ENCODE measurements around the gene DPEP2. TPM values are rescaled to one million over a fixed set of nuclear protein-coding genes. Genes with fewer than 3 reads are reported as not detected.
A peak's percentile ranks its signal among the peaks of the same experiment; 100 is the strongest.

The DPEP2 gene
- total and polyA plus RNA-seq, 7 experiments from 2014 or later, result 26.7 to 159 (median 64.8) TPM

DNA sequence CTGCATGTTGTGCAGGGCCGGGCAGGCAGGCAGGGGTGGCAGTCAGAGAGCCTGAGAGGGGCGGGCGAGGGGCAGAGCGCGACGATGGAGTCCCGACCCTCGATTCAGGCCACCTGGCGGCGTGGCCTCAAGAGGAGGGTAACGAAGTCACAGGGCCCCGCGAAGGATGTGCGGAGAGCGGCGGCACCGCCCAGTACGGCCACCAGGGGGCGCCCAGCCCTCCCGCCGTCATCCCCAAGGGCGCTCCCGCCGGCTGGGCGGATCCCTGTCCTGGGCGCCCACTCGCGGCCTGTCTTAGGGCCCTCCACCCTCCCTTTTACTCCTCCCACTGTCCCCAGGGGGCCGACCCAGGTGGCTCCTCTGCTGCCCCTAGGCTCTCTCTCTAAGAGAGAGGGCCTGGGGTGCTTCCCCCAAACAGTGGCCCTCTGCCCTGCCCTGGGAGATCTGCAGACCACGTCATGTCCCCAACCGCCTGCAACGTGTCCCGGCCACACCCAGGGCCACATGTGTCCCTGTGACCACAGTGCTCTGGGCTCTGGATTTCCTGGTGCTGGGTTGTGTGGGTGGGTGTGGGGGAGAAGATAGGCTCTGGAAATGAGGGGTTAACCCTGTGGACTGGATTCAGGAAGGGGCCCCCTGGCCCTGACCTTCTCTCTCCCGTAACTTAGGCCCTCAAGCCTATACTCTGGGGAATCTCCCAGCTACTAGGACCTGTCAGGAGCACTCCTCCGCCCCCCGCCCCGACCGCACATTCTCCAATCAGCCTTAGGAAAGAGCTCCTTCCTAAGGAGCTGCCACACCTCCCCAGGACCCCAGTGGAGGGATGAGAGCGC is 5.9 kb downstream of the DPEP2 start:
- Mint-ChIP-seq H3K27me3 (no peaks in the 10 kb centered on the region), H3K4me1 (peaks cover 10 to 48% (median 35%) of the 10 kb centered on the region in 7 donors), H3K4me3 (peak overlapping the region; percentile 83 to 94 (median 92)), H3K9me3 (no peaks in the 10 kb centered on the region), H3K27ac (peak overlapping the region; percentile 93 to 99 (median 97)), H3K36me3 (peaks cover 0 to 18% (median 0%) of the 10 kb centered on the region in 5 donors)
- peaks cover 0 to 13% (median 0%) of the 10 kb centered on the region in 3 experiments for H3K36me3 ChIP-seq (ENCODE audit: control insufficient read depth in 2 of 3, insufficient read depth in 3 of 3, low read length in 3 of 3)
- POLR2A ChIA-PET, result interaction anchor here (1.1 to 20.6 kb wide), 6 partner anchors 9 to 58 kb away, joined by 4 to 422 read pairs (median 14); partner anchors contain the start of genes DDX28, DPEP2NB and DUS2
- intact Hi-C loops (cut with micrococcal nuclease), result loop anchor here (1.0 to 2.0 kb wide), 10 partner anchors 10 to 472 kb away; partner anchors contain the start of genes DDX28 (in 2 of the 2), DUS2 (in 2 of the 2) and SLC12A4 (in 1 of the 2)
- peak; percentile 93 for ATAC-seq
- no peaks in the 10 kb centered on the region for H3K27me3 ChIP-seq (ENCODE audit: control insufficient read depth in 2 of 2, insufficient read depth in 2 of 2, low read length in 2 of 2)
- peak overlapping the region; percentile 87 for H3K27ac ChIP-seq (ENCODE audit: low read depth, low read length)
- no peaks in the 10 kb centered on the region for H3K9me3 ChIP-seq (ENCODE audit: control insufficient read depth in 2 of 3, low read length in 3 of 3)
- peak; percentile 74 to 90 (median 83) for DNase-seq
- peak overlapping the region; percentile 65 for H3K4me3 ChIP-seq (ENCODE audit: low read length)
- peaks cover 8 to 25% of the 10 kb centered on the region in 2 donors for H3K4me1 ChIP-seq (ENCODE audit: control insufficient read depth in 2 of 2, insufficient read depth in 2 of 2, low read length in 2 of 2)
- CTCF ChIA-PET, result interaction anchor here (0.5 to 1.2 kb wide), 12 partner anchors 10 to 473 kb away, joined by 3 to 13 read pairs (median 5); partner anchors contain the start of genes DDX28, DPEP3 and DUS2

- H3K4me3 ChIP-seq (ENCODE audit: low read length), result no peak overlapping the region
- intact Hi-C loops (cut with micrococcal nuclease), result loop anchor here (1.0 to 2.0 kb wide), 10 partner anchors 9 to 471 kb away; partner anchors contain the start of genes DDX28 (in 2 of the 2), DUS2 (in 2 of the 2) and SLC12A4 (in 1 of the 2)
- POLR2A ChIA-PET, result interaction anchor here (1.2 to 20.6 kb wide), 4 partner anchors 9 to 41 kb away, joined by 3 to 422 read pairs (median 11); partner anchors contain the start of genes DDX28, DPEP2NB and DUS2
- H3K4me1 ChIP-seq (ENCODE audit: control insufficient read depth in 2 of 2, insufficient read depth in 2 of 2, low read length in 2 of 2), result peaks cover 8 to 22% of the 10 kb centered on the region in 2 donors
- H3K9me3 Mint-ChIP-seq, result no peaks in the 10 kb centered on the region
- CTCF ChIA-PET, result interaction anchor here (0.6 to 4.5 kb wide), 7 partner anchors 10 to 231 kb away, joined by 3 to 24 read pairs (median 3); partner anchors contain the start of genes DDX28 and DUS2
- H3K36me3 ChIP-seq (ENCODE audit: control insufficient read depth in 2 of 3, insufficient read depth in 3 of 3, low read length in 3 of 3), result peaks cover 0 to 13% (median 0%) of the 10 kb centered on the region in 3 experiments
- H3K4me1 Mint-ChIP-seq, result peaks cover 17 to 49% (median 37%) of the 10 kb centered on the region in 7 donors
- no peaks in the 10 kb centered on the region for H3K27me3 Mint-ChIP-seq
- peak overlapping the region; percentile 87 for H3K27ac ChIP-seq (ENCODE audit: low read depth, low read length)
- peak in 1 of 9 donors; percentile 28 for DNase-seq
- no peak for ATAC-seq
- peaks cover 0 to 17% (median 0%) of the 10 kb centered on the region in 5 donors for H3K36me3 Mint-ChIP-seq
- peak overlapping the region in 9 of 10 donors; percentile 14 to 94 (median 91) for H3K4me3 Mint-ChIP-seq
- H3K9me3 ChIP-seq (ENCODE audit: control insufficient read depth in 2 of 3, low read length in 3 of 3), result no peaks in the 10 kb centered on the region
- no peaks in the 10 kb centered on the region for H3K27me3 ChIP-seq (ENCODE audit: control insufficient read depth in 2 of 2, insufficient read depth in 2 of 2, low read length in 2 of 2)
- H3K27ac Mint-ChIP-seq, result peak overlapping the region; percentile 82 to 99 (median 97)
Measured at GRCh38 chr16:67992661-67993206, 6.5 kb downstream of the DPEP2 start.

DNA sequence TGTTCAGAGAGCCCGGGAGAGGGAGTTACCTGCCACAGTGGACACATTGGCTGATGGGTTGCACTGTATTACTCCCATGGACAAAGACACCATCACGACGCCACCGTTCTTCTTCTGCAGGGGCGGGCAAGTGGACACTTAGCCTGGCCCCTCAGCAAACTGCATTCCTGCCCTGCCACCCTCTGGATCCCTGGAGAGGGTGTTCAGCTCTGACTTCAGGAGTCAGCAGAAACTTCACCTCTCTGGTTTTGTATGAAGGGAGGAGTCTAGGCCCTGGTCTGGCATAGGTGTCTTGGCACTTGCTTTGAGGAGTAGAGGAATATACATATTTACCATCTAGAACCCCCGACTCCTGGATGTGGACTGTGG is 9.3 kb downstream of the DPEP2 start:
- H3K27me3 Mint-ChIP-seq, result no peaks in the 10 kb centered on the region
- intact Hi-C loops (cut with micrococcal nuclease), result no loop called here
- Histone ChIP-seq H3K9me3 (ENCODE audit: control insufficient read depth in 2 of 3, low read length in 3 of 3) (no peaks in the 10 kb centered on the region), H3K36me3 (ENCODE audit: control insufficient read depth in 2 of 3, insufficient read depth in 3 of 3, low read length in 3 of 3) (peaks cover 0 to 13% (median 0%) of the 10 kb centered on the region in 3 experiments), H3K27me3 (ENCODE audit: control insufficient read depth in 2 of 2, insufficient read depth in 2 of 2, low read length in 2 of 2) (no peaks in the 10 kb centered on the region), H3K4me1 (ENCODE audit: control insufficient read depth in 2 of 2, insufficient read depth in 2 of 2, low read length in 2 of 2) (peaks cover 8 to 20% of the 10 kb centered on the region in 2 donors), H3K27ac (ENCODE audit: low read depth, low read length) (no peak overlapping the region), H3K4me3 (ENCODE audit: low read length) (no peak overlapping the region)
- CTCF ChIA-PET, result interaction anchor here (0.6 to 4.5 kb wide), 5 partner anchors 15 to 105 kb away, joined by 3 to 24 read pairs (median 4); partner anchors contain the start of genes DDX28 and DUS2
- peaks cover 0 to 6% (median 0%) of the 10 kb centered on the region in 5 donors for H3K36me3 Mint-ChIP-seq
- ATAC-seq (no peak), DNase-seq (no peak)
- POLR2A ChIA-PET, result interaction anchor here (0.6 to 20.6 kb wide), 5 partner anchors 9 to 50 kb away, joined by 4 to 422 read pairs (median 7); partner anchors contain the start of genes DDX28, DPEP2, DPEP2NB and DUS2
- H3K27ac Mint-ChIP-seq, result peak overlapping the region in 7 of 9 donors; percentile 30 to 81 (median 52)
- H3K4me3 Mint-ChIP-seq, result no peak overlapping the region
- peaks cover 13 to 37% (median 23%) of the 10 kb centered on the region in 7 donors for H3K4me1 Mint-ChIP-seq
- H3K9me3 Mint-ChIP-seq, result no peaks in the 10 kb centered on the region

- peak overlapping the region in 7 of 9 donors; percentile 14 to 81 (median 52) for H3K27ac Mint-ChIP-seq
- no peak overlapping the region for H3K4me3 ChIP-seq (ENCODE audit: low read length)
- intact Hi-C loops (cut with micrococcal nuclease), result no loop called here
- peaks cover 17 to 37% (median 23%) of the 10 kb centered on the region in 7 donors for H3K4me1 Mint-ChIP-seq
- no peaks in the 10 kb centered on the region for H3K9me3 Mint-ChIP-seq
- H3K4me1 ChIP-seq (ENCODE audit: control insufficient read depth in 2 of 2, insufficient read depth in 2 of 2, low read length in 2 of 2), result peaks cover 12 to 25% of the 10 kb centered on the region in 2 donors
- no peak overlapping the region for H3K4me3 Mint-ChIP-seq
- peaks cover 0 to 6% (median 0%) of the 10 kb centered on the region in 5 donors for H3K36me3 Mint-ChIP-seq
- DNase-seq, result no peak
- no peaks in the 10 kb centered on the region for H3K27me3 ChIP-seq (ENCODE audit: control insufficient read depth in 2 of 2, insufficient read depth in 2 of 2, low read length in 2 of 2)
- no peak overlapping the region for H3K27ac ChIP-seq (ENCODE audit: low read depth, low read length)
- CTCF ChIA-PET, result interaction anchor here (0.6 to 4.5 kb wide), 5 partner anchors 16 to 104 kb away, joined by 3 to 24 read pairs (median 4); partner anchors contain the start of genes DDX28 and DUS2
- H3K9me3 ChIP-seq (ENCODE audit: control insufficient read depth in 2 of 3, low read length in 3 of 3), result no peaks in the 10 kb centered on the region
- no peaks in the 10 kb centered on the region for H3K27me3 Mint-ChIP-seq
- no peak for ATAC-seq
- peaks cover 0 to 13% (median 0%) of the 10 kb centered on the region in 3 experiments for H3K36me3 ChIP-seq (ENCODE audit: control insufficient read depth in 2 of 3, insufficient read depth in 3 of 3, low read length in 3 of 3)
- POLR2A ChIA-PET, result interaction anchor here (0.6 to 20.6 kb wide), 9 partner anchors 10 to 282 kb away, joined by 3 to 422 read pairs (median 4); partner anchors contain the start of genes DDX28, DPEP2, DPEP2NB and DUS2
Measured at GRCh38 chr16:67989322-67990017, 9.8 kb downstream of the DPEP2 start.

DNA sequence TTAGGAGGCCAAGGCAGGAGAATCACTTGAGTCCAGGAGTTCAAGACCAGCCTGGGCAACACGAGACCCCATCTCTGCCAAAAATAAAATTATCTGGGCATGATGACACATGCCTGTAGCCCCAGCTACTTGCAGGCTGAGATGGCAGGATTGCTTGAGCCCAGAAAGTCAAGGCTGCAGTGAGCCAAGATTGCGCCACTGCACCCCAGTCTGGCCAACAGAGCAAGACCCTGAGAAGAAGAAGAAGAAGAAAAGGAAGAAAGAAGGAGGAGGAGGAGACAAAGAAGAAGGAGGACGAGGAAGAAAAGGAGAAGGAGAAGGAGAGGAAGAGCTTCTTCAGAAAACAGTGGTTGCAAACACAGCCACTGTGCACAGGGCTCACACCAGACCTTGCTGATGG is 10.6 kb downstream of the DPEP2 start:
- peaks cover 10 to 28% of the 10 kb centered on the region in 2 donors for H3K4me1 ChIP-seq (ENCODE audit: control insufficient read depth in 2 of 2, insufficient read depth in 2 of 2, low read length in 2 of 2)
- no peaks in the 10 kb centered on the region for H3K9me3 Mint-ChIP-seq
- ChIA-PET POLR2A (interaction anchor here (1.0 to 20.6 kb wide), 9 partner anchors 10 to 283 kb away, joined by 3 to 422 read pairs (median 3); partner anchors contain the start of genes DDX28, DPEP2, DPEP2NB and DUS2), CTCF (interaction anchor here (0.7 to 4.5 kb wide), 6 partner anchors 10 to 103 kb away, joined by 3 to 24 read pairs (median 4); partner anchors contain the start of genes DDX28, DPEP2 and DUS2)
- H3K27me3 Mint-ChIP-seq, result no peaks in the 10 kb centered on the region
- H3K27me3 ChIP-seq (ENCODE audit: control insufficient read depth in 2 of 2, insufficient read depth in 2 of 2, low read length in 2 of 2), result no peaks in the 10 kb centered on the region
- no peak overlapping the region for H3K4me3 ChIP-seq (ENCODE audit: low read length)
- peak overlapping the region in 8 of 9 donors; percentile 38 to 96 (median 74) for H3K27ac Mint-ChIP-seq
- ATAC-seq, result no peak
- no peak overlapping the region for H3K27ac ChIP-seq (ENCODE audit: low read depth, low read length)
- no peaks in the 10 kb centered on the region for H3K9me3 ChIP-seq (ENCODE audit: control insufficient read depth in 2 of 3, low read length in 3 of 3)
- peaks cover 0 to 13% (median 0%) of the 10 kb centered on the region in 3 experiments for H3K36me3 ChIP-seq (ENCODE audit: control insufficient read depth in 2 of 3, insufficient read depth in 3 of 3, low read length in 3 of 3)
- intact Hi-C loops (cut with micrococcal nuclease), result no loop called here
- peaks cover 0 to 4% (median 0%) of the 10 kb centered on the region in 5 donors for H3K36me3 Mint-ChIP-seq
- no peak overlapping the region for H3K4me3 Mint-ChIP-seq
- H3K4me1 Mint-ChIP-seq, result peaks cover 21 to 41% (median 26%) of the 10 kb centered on the region in 7 donors
- DNase-seq, result no peak
